Suppressor macrophage treated with lipopolysaccharide for 4 hours (primary cell): ENCODE measurements around the gene USP12.
"Not testable (repeated sequence)": the region's sequence is repeated elsewhere in the genome, so short reads cannot be mapped to it uniquely, and the experiment has no call there.

ENCODE experiments used
- DNase-seq: peaks from one replicate; pipeline ENCODE4 v3.0.0-alpha.2; 2020

Gene USP12

GRCh38 chr13:27147530-27148170 lies 24.0 kb downstream of the USP12 start:
- peak; percentile 63 for DNase-seq

GRCh38 chr13:27141746-27142145 lies 29.9 kb downstream of the USP12 start:
- DNase-seq = no peak

- not testable (repeated sequence) for DNase-seq
These were observed 30.5 kb downstream of the USP12 start for GRCh38 chr13:27141159-27141558.

GRCh38 chr13:27140060-27140459 lies 31.6 kb downstream of the USP12 start:
- DNase-seq = no peak

GRCh38 chr13:27139565-27139964 lies 32.0 kb downstream of the USP12 start:
- DNase-seq = no peak

- no peak for DNase-seq
These were observed 33.0 kb downstream of the USP12 start for GRCh38 chr13:27138457-27139093.

GRCh38 chr13:27137759-27138158 lies 33.9 kb downstream of the USP12 start:
- DNase-seq = no peak

- DNase-seq = no peak
These were observed 36.6 kb downstream of the USP12 start for GRCh38 chr13:27135023-27135422.

GRCh38 chr13:27133889-27134288 lies 37.7 kb downstream of the USP12 start:
- no peak for DNase-seq

- DNase-seq = no peak
These were observed 39.1 kb downstream of the USP12 start for GRCh38 chr13:27132538-27132937.

GRCh38 chr13:27131906-27132305 lies 39.7 kb downstream of the USP12 start:
- no peak for DNase-seq

- DNase-seq = peak; percentile 65
These were observed 40.5 kb downstream of the USP12 start for GRCh38 chr13:27130979-27131623.

- peak; percentile 88 for DNase-seq
These were observed 41.2 kb downstream of the USP12 start for GRCh38 chr13:27130223-27130978.

GRCh38 chr13:27128825-27129627 lies 42.6 kb downstream of the USP12 start:
- DNase-seq = no peak

- DNase-seq = peak; percentile 16
These were observed 44.8 kb downstream of the USP12 start for GRCh38 chr13:27126859-27127258.

- DNase-seq = no peak
These were observed 46.0 kb downstream of the USP12 start for GRCh38 chr13:27125357-27126282.

- no peak for DNase-seq
These were observed 47.0 kb downstream of the USP12 start for GRCh38 chr13:27124571-27124970.

- DNase-seq = not testable (repeated sequence)
These were observed 48.2 kb downstream of the USP12 start for GRCh38 chr13:27123445-27123844.

GRCh38 chr13:27122036-27122435 lies 49.6 kb downstream of the USP12 start:
- no peak for DNase-seq

GRCh38 chr13:27120811-27121210 lies 50.8 kb downstream of the USP12 start:
- no peak for DNase-seq

GRCh38 chr13:27120011-27120410 lies 51.6 kb downstream of the USP12 start:
- no peak for DNase-seq
